Transverse colon (tissue), 4 donors: ENCODE results near the gene IMMP2L. TPM values are rescaled to one million over a fixed set of nuclear protein-coding genes. Genes with fewer than 3 reads are reported as not detected.

ENCODE experiments used
- DNase-seq: peaks from one replicate; pipeline ENCODE4 v3.0.0-alpha.2; 2019
- H3K27ac ChIP-seq, 4 donors: fragments of 200-600 bp; sonication (generic); 2 replicates each; pipeline ENCODE4 v1.5.1; 2016 to 2018; ENCODE audit warnings: inconsistent platforms in 4 of 4
- H3K27me3 ChIP-seq: fragments of 200-600 bp; sonication (generic); 2 replicates; pipeline ENCODE4 v1.5.1; 2017; ENCODE audit warnings: inconsistent platforms
- H3K36me3 ChIP-seq, 4 donors: fragments of 200-600 bp; sonication (generic); 2 replicates each; pipeline ENCODE4 v1.5.1; 2017 to 2019; ENCODE audit warnings: inconsistent platforms in 4 of 4
- H3K4me1 ChIP-seq, 4 donors: fragments of 200-600 bp; sonication (generic); 2 replicates each; pipeline ENCODE4 v1.5.1; 2017 to 2020; ENCODE audit warnings: inconsistent platforms in 4 of 4
- H3K4me3 ChIP-seq, 4 donors: fragments of 200-600 bp; sonication (generic); 1 replicate in 1 of 4; 2 replicates in 3 of 4; pipeline versions ENCODE4 v1.5.1 to v1.6.1; 2017 to 2019; ENCODE audit warnings: inconsistent platforms in 4 of 4
- H3K9me3 ChIP-seq, 2 donors: fragments of 200-600 bp; sonication (generic); 2 replicates each; pipeline ENCODE4 v1.5.1; 2017 to 2019; ENCODE audit warnings: inconsistent platforms in 2 of 2
- CTCF ChIP-seq, 5 experiments: fragments of 200-600 bp in 3 of 5; fragments of 450-650 bp in 2 of 5; sonication (generic) in 3 of 5; IDR thresholded peaks; 1 replicate in 2 of 5; 2 replicates in 3 of 5; pipeline ENCODE4 v1.5.1; 2016 to 2017; ENCODE audit warnings: antibody characterized with exemption in 5 of 5, inconsistent platforms in 3 of 5, mild to moderate bottlenecking in 2 of 5, moderate library complexity in 1 of 5
- EP300 ChIP-seq: sonication (generic); formaldehyde crosslinking; IDR thresholded peaks from one replicate; pipeline ENCODE4 v1.6.1; 2017; ENCODE audit warnings: antibody characterized with exemption, low read depth
- POLR2A ChIP-seq: fragments of 450-650 bp; IDR thresholded peaks from one replicate; pipeline ENCODE4 v1.6.1; 2016; ENCODE audit warnings: antibody characterized with exemption, mild to moderate bottlenecking, moderate library complexity
- POLR2AphosphoS5 ChIP-seq, 3 donors: sonication (generic); formaldehyde crosslinking; IDR thresholded peaks; one replicate each; pipeline ENCODE4 v1.6.1; 2016; ENCODE audit warnings: antibody characterized with exemption in 3 of 3
- WGBS, 2 donors: methylation state at CpG; one replicate each; pipeline ENCODE4 v1.1.5; 2018; ENCODE audit warnings: low coverage in 1 of 2; 5-methylcytosine and 5-hydroxymethylcytosine counted together
- in situ Hi-C, 4 donors: fragments of 200-750 bp; cut with MboI; loops; one replicate each; pipeline versions ENCODE4 v1.15.0 to v1.15.1; 2017; ENCODE audit warnings: low sequenced_read_pairs in 3 of 4, low pct_ligation_motif_present in 1 of 4, low pct_unique_long_range_greater_than_20kb in 1 of 4
- intact Hi-C: fragments of 100-400 bp; cut with DNase I; formaldehyde crosslinking; loops from one replicate; pipeline ENCODE4 v1.15.1; 2023; ENCODE audit warnings: low total_unique reads
- total RNA-seq, 4 donors: library from RNA; depleted of rRNA; stranded (reverse); fragments of >200 nt; gene quantifications; one replicate each; pipeline ENCODE4 v1.1.0, GENCODE V29; 2016

The IMMP2L gene
- total RNA-seq, 4 donors from 2014 or later, result 8.6 to 69.6 (median 10.9) TPM

- in situ Hi-C loops (no loop called here), intact Hi-C loops (no loop called here)
- Histone ChIP-seq H3K4me1 (no peaks in the 10 kb centered on the region), H3K9me3 (no peaks in the 10 kb centered on the region), H3K27ac (no peak overlapping the region), H3K27me3 (no peaks in the 10 kb centered on the region), H3K4me3 (no peak overlapping the region), H3K36me3 (no peaks in the 10 kb centered on the region)
- WGBS, 2 donors, result 92 to 94% methylated on average over 2 of the region's 2 CpGs
- TF ChIP-seq EP300 (no peak), CTCF (IDR thresholded peaks at IDR 0.05) (no peak), POLR2A (no peak), POLR2AphosphoS5 (IDR thresholded peaks at IDR 0.05) (no peak)
- no peak for DNase-seq
Measured at GRCh38 chr7:110863258-110863657, 699.0 kb downstream of the IMMP2L start.

GRCh38 chr7:110861163-110861562 lies 701.1 kb downstream of the IMMP2L start:
- Histone ChIP-seq H3K27me3 (no peaks in the 10 kb centered on the region), H3K27ac (no peak overlapping the region), H3K36me3 (no peaks in the 10 kb centered on the region), H3K4me3 (no peak overlapping the region), H3K4me1 (no peaks in the 10 kb centered on the region), H3K9me3 (no peaks in the 10 kb centered on the region)
- TF ChIP-seq CTCF (IDR thresholded peaks at IDR 0.05) (no peak), POLR2A (no peak)
- 85 to 92% methylated on average over 4 of the region's 4 CpGs for WGBS, 2 donors
- intact Hi-C loops (no loop called here), in situ Hi-C loops (no loop called here)
- no peak for DNase-seq

GRCh38 chr7:110857106-110857505 lies 705.2 kb downstream of the IMMP2L start:
- Histone ChIP-seq H3K4me1 (no peaks in the 10 kb centered on the region), H3K9me3 (no peaks in the 10 kb centered on the region), H3K27me3 (no peaks in the 10 kb centered on the region), H3K4me3 (no peak overlapping the region), H3K36me3 (no peaks in the 10 kb centered on the region), H3K27ac (no peak overlapping the region)
- DNase-seq, result no peak
- in situ Hi-C loops, result no loop called here
- intact Hi-C loops, result no loop called here
- TF ChIP-seq POLR2AphosphoS5 (IDR thresholded peaks at IDR 0.05), result no peak
- no peak for TF ChIP-seq CTCF (IDR thresholded peaks at IDR 0.05)
- no peak for TF ChIP-seq EP300
- TF ChIP-seq POLR2A, result no peak

- Histone ChIP-seq H3K27me3 (no peaks in the 10 kb centered on the region), H3K4me1 (no peaks in the 10 kb centered on the region), H3K36me3 (no peaks in the 10 kb centered on the region), H3K9me3 (no peaks in the 10 kb centered on the region), H3K4me3 (no peak overlapping the region), H3K27ac (no peak overlapping the region)
- intact Hi-C loops (no loop called here), in situ Hi-C loops (no loop called here)
- WGBS, 2 donors, result 88 to 94% methylated on average over 2 to 3 of the region's 3 CpGs
- no peak for DNase-seq
- TF ChIP-seq POLR2AphosphoS5 (IDR thresholded peaks at IDR 0.05) (no peak), CTCF (IDR thresholded peaks at IDR 0.05) (no peak), EP300 (no peak), POLR2A (no peak)
Measured at GRCh38 chr7:110856704-110857103, 705.6 kb downstream of the IMMP2L start.
